ACC112 (cell line): ENCODE measurements around the gene GLB1L.

Experiments
- H2AFZ ChIP-seq: fragments of 200-600 bp; sonication (generic); one replicate; pipeline ENCODE4 v1.6.0; 2017; ENCODE audit warnings: antibody characterized with exemption, low read length; ENCODE audit not compliant: unreplicated experiment
- H3K27ac ChIP-seq: fragments of 200-600 bp; sonication (generic); 2 replicates; pipeline ENCODE4 v1.5.1; 2014; ENCODE audit warnings: low read depth, mild to moderate bottlenecking, antibody characterized with exemption, low read length, moderate library complexity
- H3K27me3 ChIP-seq: fragments of 200-600 bp; sonication (generic); 2 replicates; pipeline ENCODE4 v1.6.1; 2014; ENCODE audit warnings: mild to moderate bottlenecking, antibody characterized with exemption, low read length, moderate library complexity, mixed read lengths; ENCODE audit not compliant: insufficient read depth
- H3K36me3 ChIP-seq: fragments of 200-600 bp; sonication (generic); 2 replicates; pipeline ENCODE4 v1.6.1; 2016; ENCODE audit warnings: mild to moderate bottlenecking, antibody characterized with exemption, low read length, moderate library complexity, mixed read lengths; ENCODE audit not compliant: insufficient read depth
- H3K4me1 ChIP-seq: fragments of 200-600 bp; sonication (generic); one replicate; pipeline ENCODE4 v1.6.1; 2016; ENCODE audit warnings: low read length, mixed read lengths; ENCODE audit not compliant: insufficient read depth, unreplicated experiment, control insufficient read depth
- H3K4me3 ChIP-seq: fragments of 200-600 bp; sonication (generic); 2 replicates; pipeline ENCODE4 v1.5.1; 2014; ENCODE audit warnings: mild to moderate bottlenecking, low read depth, low read length
- H3K79me2 ChIP-seq: fragments of 200-600 bp; sonication (generic); one replicate; pipeline ENCODE4 v1.6.0; 2016; ENCODE audit warnings: low read length; ENCODE audit not compliant: control insufficient read depth, unreplicated experiment, insufficient read depth

GLB1L gene

DNA sequence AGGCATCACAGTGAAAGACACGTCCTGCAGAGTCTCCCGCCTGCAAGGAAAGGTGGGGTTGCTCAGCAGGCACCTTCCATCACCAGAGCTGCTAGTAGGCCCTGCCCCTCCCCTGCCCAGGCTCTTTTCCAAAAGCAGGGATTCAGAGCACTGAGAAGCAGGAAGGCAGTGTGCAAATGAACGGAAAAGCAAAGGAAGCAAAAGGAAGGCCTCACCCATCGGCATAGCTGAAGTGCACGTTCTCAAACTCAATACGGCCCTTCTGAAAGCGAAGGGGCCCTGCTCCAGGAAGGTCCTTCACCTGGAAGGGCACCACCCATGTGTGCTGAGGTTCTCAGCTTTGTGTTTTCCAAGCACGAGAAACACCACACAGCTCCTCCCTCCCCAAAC lies 32.2 kb downstream of the GLB1L start:
- peaks cover 16% of the 10 kb centered on the region; the same call in 1 of the 2 replicates for H3K36me3 ChIP-seq

DNA sequence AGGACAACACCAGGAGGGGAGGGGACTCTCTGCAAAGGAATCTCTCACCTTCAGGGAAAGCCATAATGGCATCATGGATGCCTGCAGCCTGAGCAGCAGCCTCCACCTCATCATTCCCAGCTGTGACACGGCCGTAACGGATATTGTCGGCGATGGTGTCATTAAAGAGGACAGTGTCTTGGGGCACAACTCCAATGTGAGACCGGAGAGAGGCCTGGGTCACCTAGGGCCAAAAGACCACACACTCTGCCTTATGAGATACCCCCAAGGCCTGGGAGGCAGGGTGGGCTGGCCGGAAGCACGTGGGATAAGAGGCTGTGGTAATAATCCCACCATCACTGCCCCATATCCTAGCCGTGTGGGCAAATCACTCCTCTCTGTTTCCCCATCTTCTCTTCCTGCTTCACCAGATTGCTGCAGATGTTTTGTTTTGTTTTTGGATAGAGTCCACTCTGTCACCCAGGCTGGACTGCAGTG lies 34.3 kb downstream of the GLB1L start:
- Histone ChIP-seq H3K27ac (no peak overlapping the region), H2AFZ (no peak overlapping the region), H3K4me1 (peaks cover 22% of the 10 kb centered on the region), H3K4me3 (no peak overlapping the region), H3K79me2 (peaks cover 2% of the 10 kb centered on the region), H3K27me3 (no peaks in the 10 kb centered on the region), H3K36me3 (peaks cover 14% of the 10 kb centered on the region; the same call in 1 of the 2 replicates)

More for the DNA sequence above, 32.2 kb downstream of the GLB1L start:
- Histone ChIP-seq H3K27me3 (no peaks in the 10 kb centered on the region), H3K27ac (no peak overlapping the region), H2AFZ (no peak overlapping the region), H3K4me1 (peaks cover 24% of the 10 kb centered on the region), H3K79me2 (peaks cover 9% of the 10 kb centered on the region), H3K4me3 (no peak overlapping the region)

DNA sequence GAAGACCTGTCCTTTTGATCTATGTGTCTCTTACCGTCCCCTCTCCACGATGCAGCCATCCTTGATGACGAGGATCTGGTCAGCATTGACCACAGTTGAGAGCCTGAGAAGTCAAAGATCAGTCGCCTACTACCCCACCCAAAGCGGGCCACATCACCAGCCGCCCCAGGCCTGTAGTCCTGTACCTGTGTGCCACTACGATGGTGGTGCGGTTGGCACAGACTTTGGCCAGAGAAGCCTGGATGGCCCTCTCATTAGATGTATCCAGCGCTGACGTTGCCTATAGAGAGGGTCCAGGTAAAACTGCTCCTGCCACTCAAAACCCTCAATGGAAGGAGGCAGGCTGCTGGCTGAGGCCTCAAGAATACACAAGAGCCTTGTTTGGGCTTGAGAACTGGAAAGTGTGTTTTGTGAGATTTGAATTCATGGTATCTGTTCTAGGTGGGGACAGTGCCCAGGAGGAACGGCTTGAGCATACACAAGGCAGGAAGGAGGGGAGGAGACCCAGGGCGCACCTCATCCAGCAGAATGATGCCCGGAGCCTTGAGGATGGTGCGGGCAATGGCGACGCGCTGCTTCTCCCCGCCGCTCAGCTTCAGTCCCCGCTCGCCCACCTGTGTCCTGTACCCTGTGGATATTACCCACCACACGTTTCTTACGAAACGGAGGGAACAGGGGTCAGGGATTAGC lies 34.9 kb downstream of the GLB1L start:
- Histone ChIP-seq H3K4me1 (peaks cover 23% of the 10 kb centered on the region), H3K27ac (no peak overlapping the region)

DNA sequence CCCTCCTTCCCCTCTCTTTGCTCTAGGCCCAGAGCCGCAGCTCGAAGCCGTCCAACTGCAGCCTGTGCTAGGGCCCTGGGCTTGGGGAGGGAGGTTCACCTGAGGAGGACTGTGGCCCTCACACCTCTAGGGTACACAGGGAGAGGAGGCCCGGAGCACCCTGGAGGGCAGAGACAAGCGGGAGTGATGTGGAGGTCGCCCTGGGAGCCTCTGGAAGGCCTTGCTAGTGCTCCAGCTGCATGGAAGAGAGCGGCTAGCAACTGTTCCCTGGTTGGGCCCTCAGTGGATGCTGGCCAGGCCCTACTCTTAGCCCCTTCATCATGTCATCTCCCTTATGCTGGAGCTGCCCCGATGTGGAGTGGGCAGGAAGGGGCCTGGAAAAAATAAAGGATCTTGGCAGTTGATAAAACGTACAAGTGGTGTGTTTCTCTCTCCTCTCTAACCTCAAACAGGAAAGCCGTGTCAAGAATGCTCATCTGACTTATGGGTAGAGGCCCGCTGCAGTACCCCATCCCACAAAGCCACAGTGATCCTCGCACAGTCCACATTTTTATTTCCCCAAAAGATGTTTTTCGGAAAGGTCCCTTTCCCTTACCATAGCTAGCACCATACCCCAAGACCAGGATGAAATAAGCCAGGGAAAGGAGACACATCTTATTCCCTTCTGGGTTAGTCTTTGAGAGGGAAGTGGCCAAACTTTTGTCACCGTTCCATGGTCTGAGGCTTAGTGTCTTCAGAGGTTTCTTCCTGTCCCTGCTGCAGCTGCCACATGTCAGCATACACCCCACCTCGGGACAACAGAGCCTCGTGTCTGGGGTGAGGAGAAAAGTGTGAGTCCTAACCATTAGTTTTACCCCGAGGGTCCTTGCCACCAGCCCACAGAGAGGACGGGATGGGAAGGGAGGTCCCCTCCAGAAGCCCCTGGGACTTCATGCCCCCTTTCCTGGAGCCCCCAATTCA lies 35.7 kb downstream of the GLB1L start:
- H2AFZ ChIP-seq: no peak overlapping the region
- no peak overlapping the region for H3K27ac ChIP-seq
- H3K27me3 ChIP-seq: no peaks in the 10 kb centered on the region
- no peak overlapping the region for H3K4me3 ChIP-seq
- H3K4me1 ChIP-seq: peaks cover 23% of the 10 kb centered on the region
- no peaks in the 10 kb centered on the region for H3K79me2 ChIP-seq
- H3K36me3 ChIP-seq: peaks cover 5% of the 10 kb centered on the region; the same call in 1 of the 2 replicates

More for the DNA sequence above, 34.9 kb downstream of the GLB1L start:
- Histone ChIP-seq H3K36me3 (peaks cover 11% of the 10 kb centered on the region; the same call in 1 of the 2 replicates), H3K79me2 (no peaks in the 10 kb centered on the region), H3K27me3 (no peaks in the 10 kb centered on the region), H2AFZ (no peak overlapping the region), H3K4me3 (no peak overlapping the region)

DNA sequence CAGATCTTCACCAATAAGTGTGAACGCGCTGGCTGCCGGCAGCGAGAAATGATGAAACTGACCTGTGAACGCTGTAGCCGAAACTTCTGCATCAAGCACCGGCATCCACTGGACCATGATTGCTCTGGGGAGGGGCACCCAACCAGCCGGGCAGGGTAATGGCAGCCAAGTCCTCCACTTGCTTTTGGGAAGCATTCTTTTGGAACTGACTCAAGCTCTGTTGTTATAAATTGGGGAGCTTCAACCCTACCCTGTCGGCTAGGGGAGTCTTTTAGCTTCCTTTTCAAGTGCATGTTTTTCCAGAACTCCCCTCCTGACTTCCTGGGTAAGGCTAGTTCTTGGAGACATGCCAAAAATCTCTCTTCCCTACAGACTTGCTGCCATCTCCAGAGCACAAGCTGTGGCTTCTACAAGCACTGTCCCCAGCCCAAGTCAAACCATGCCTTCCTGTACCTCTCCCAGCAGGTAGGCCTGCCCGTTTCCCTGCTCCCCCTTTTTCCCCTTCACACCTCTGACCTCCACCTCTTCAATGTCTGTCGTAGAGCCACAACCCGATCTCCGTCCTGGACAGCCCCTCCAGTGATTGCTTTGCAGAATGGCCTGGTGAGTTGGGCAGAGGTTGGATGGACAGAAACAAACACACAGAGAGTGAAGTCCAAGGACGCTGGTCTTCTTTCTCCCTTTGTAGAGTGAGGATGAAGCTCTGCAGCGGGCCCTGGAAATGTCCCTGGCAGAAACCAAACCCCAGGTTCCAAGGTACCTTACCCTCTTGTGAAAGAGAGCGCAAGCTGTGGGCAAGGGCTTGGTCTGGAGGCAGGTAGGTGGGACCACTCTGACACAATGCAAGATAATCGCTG lies 37.1 kb downstream of the GLB1L start:
- Histone ChIP-seq H3K36me3 (peaks cover 2% of the 10 kb centered on the region; the same call in 1 of the 2 replicates), H2AFZ (no peak overlapping the region), H3K79me2 (no peaks in the 10 kb centered on the region), H3K27me3 (no peaks in the 10 kb centered on the region), H3K4me1 (peaks cover 23% of the 10 kb centered on the region), H3K4me3 (peak overlapping the region; percentile 86), H3K27ac (0 out of 2 replicates have a peak overlapping the region, but pooled peaks have one; percentile 25)

DNA sequence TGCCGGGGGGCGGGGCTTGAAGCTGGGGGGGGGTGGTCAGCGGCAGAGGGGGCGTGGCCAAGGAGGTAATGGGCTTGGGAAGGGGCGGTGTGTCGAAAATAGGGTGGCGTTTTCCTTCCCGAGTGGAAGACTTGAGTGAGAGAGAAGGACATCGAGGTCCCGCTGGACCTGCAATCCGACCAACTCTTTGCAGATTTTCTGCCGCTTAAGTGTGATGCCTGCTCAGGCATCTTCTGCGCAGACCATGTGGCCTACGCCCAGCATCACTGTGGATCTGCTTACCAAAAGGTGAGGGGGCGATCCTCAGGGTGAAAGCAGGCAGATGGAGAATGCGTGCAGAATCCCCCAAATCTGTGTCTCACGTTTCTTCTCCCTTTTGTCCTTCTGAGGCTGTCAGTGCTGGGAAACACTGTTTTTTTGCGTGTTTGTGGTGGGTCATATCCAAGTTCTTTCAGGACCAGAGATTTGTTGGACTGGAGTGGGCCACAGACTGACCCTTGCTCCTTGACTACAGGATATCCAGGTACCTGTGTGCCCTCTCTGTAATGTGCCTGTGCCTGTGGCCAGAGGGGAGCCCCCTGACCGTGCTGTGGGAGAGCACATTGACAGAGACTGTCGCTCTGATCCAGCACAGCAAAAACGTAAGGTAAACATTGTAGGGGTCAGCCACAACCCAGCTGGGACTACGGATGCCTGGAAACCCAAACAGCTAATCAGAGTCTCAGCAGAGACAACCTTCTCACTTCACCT lies 37.9 kb downstream of the GLB1L start:
- peak overlapping the region; percentile 86 for H3K4me3 ChIP-seq
- peaks cover 2% of the 10 kb centered on the region; the same call in 1 of the 2 replicates for H3K36me3 ChIP-seq
- H3K27me3 ChIP-seq: no peaks in the 10 kb centered on the region
- H3K79me2 ChIP-seq: no peaks in the 10 kb centered on the region
- H2AFZ ChIP-seq: no peak overlapping the region
- peaks cover 23% of the 10 kb centered on the region for H3K4me1 ChIP-seq
- H3K27ac ChIP-seq: peak overlapping the region; percentile 71

DNA sequence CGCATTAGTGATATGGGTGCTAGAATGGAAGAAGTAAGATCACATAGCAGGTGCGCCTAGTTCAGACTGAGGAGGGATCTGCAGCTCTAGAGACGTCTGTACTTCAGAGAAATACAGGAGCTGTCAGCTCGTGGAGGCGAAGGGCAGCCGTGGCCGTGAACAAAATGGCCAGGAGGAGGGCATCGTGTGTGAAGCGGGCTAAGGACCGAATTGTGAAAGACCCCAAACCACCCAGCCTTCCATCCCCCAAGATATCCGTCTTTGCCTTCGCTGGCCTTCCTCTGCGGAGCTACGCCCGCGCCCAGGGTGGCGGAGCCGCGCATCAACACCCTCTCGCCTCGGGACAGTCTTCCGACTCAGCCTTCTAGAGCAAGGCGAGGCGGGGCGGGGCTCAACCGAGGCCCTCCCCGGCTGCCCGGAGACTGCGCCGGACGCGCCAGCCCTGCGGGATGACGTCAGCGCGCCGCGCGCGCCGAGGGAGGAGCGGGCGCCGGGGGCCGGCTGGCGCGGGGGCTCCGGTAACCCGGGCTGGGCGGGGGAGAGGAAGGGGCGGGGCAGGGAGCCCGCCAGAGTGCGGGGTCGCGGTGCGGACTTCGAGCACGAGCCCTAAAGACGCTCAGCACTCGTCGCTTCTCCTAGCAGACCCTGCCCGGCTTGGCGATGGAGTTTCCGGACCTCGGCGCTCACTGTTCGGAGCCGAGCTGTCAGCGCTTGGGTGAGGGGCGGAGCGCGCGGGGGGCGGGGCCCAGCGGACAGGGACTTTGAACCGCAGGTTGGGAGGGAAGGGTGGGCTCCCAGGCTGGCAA lies 38.7 kb downstream of the GLB1L start, which contains the start of gene ZFAND2B:
Gene ZFAND2B (plus strand): TSS at position 455 of the 806 bp plus-strand sequence. CDS start 206 bp downstream, at position 661.
- H3K27me3 ChIP-seq: no peaks in the 10 kb centered on the region
- peaks cover 23% of the 10 kb centered on the region for H3K4me1 ChIP-seq
- H3K79me2 ChIP-seq: no peaks in the 10 kb centered on the region
- H3K36me3 ChIP-seq: peaks cover 2% of the 10 kb centered on the region; the same call in 1 of the 2 replicates
- peak within 1 kb of the TSS; percentile 86 for H3K4me3 ChIP-seq
- H2AFZ ChIP-seq: peak within 1 kb of the TSS; percentile 88
- peak within 1 kb of the TSS; percentile 71 for H3K27ac ChIP-seq

DNA sequence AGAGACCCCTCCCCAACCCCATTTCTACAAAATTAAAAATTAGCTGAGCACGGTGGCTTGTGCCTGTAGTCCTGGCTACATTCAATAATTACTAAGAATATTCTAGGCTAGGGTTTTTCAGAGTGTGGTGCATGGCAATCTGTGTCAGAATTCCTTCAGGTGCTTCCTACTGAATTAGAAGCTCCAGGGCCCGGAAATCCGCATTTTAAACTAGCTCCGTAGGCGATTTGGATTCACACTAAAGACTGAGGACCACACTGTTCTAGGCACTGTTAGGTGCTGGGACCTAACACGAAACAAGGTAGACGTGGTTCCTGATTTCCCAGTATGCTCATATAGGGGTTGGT lies 39.3 kb downstream of the GLB1L start:
- Histone ChIP-seq H3K4me3 (peak overlapping the region; percentile 86), H3K27ac (peak overlapping the region; percentile 71), H2AFZ (peak overlapping the region; percentile 88), H3K36me3 (peaks cover 2% of the 10 kb centered on the region; the same call in 1 of the 2 replicates), H3K79me2 (no peaks in the 10 kb centered on the region), H3K4me1 (peaks cover 23% of the 10 kb centered on the region), H3K27me3 (no peaks in the 10 kb centered on the region)

DNA sequence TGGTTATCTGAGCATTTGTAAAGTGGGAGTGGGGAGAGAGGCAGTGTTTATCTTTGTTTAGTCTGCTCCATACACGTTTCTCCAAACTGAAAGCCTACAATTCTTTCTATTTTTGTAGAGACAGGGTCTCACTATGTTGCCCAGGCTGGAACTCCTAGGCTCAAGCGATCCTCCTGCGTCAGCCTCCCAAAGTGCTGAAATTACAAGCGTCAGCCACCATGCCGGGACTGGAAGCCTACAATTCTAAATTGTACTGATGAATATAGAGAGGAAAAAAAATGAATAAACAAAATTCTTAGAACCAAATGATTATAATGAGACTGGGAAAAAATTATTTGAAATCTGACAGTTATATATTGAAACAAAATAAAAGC lies 40.1 kb downstream of the GLB1L start:
- no peak overlapping the region for H2AFZ ChIP-seq
- H3K27ac ChIP-seq: no peak overlapping the region
- no peaks in the 10 kb centered on the region for H3K27me3 ChIP-seq
- no peak overlapping the region for H3K4me3 ChIP-seq
- H3K36me3 ChIP-seq: peaks cover 2% of the 10 kb centered on the region; the same call in 1 of the 2 replicates
- peaks cover 23% of the 10 kb centered on the region for H3K4me1 ChIP-seq
- no peaks in the 10 kb centered on the region for H3K79me2 ChIP-seq
